ENCODE measurements around the gene HSF5. TPM values are rescaled to one million over a fixed set of nuclear protein-coding genes. Genes with fewer than 3 reads are reported as not detected.

HSF5 gene
- total and polyA plus RNA-seq, 2 donors (not counting 1 experiment from before 2014, with no cell fraction given) = 2.2 to 5.1 TPM

DNA sequence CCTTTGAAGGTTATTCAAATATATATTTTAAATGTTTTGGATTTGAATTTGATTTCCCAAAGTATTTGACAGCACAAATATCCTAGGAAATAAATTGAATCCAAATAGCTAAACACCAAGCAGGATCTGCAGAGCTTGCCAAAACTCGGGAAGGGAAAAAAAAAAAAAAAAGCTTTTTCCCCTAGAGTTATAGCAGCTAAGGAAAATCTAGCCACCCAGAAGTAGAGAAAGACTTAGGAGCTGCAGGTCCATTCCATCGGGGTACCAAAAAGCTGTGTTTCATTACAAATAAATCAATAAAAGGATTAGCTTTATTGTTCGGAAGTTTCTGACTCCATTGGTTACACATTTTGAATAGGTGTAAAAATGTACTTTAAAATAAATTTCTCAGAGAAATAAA, 19.3 kb downstream of the HSF5 start:
- Histone ChIP-seq H3K27ac (ENCODE audit: low read length in 2 of 2) (no peak overlapping the region), H3K9ac (ENCODE audit: low read length) (no peak overlapping the region), H3K36me3 (replicated peaks in 1 of 2; ENCODE audit: control extremely low read depth in 1 of 2, control insufficient read depth in 1 of 2, extremely low read depth in 1 of 2, insufficient read depth in 2 of 2, low read length in 1 of 2) (no peaks in the 10 kb centered on the region), H3K4me2 (replicated peaks; ENCODE audit: low read depth, low read length, poor library complexity, severe bottlenecking) (no peak overlapping the region), H3K9me3 (ENCODE audit: control extremely low read depth in 1 of 3, control insufficient read depth in 2 of 3, insufficient read depth in 1 of 3, low read length in 2 of 3) (no peaks in the 10 kb centered on the region), H2AFZ (ENCODE audit: insufficient read depth, low read depth, low read length, poor library complexity, severe bottlenecking) (no peak overlapping the region), H3K79me2 (ENCODE audit: control insufficient read depth, insufficient read depth, low read length) (no peaks in the 10 kb centered on the region), H3K27me3 (replicated peaks in 1 of 4; ENCODE audit: control extremely low read depth in 1 of 4, control insufficient read depth in 3 of 4, insufficient read depth in 4 of 4, low read length in 3 of 4) (no peaks in the 10 kb centered on the region), H3K4me1 (ENCODE audit: control insufficient read depth in 2 of 2, insufficient read depth in 2 of 2, low read length in 2 of 2) (no peaks in the 10 kb centered on the region), H3K4me3 (ENCODE audit: control extremely low read depth in 1 of 5, extremely low read depth in 1 of 5, insufficient read depth in 1 of 5, low read depth in 2 of 5, low read length in 4 of 5) (no peak overlapping the region), H4K20me1 (ENCODE audit: control insufficient read depth, insufficient read depth, low read length, poor library complexity, severe bottlenecking) (no peaks in the 10 kb centered on the region)
- DNase-seq = no peak
- Mint-ChIP-seq H3K9me3 (ENCODE audit: insufficient read depth) (no peaks in the 10 kb centered on the region), H3K27me3 (no peaks in the 10 kb centered on the region), H3K4me3 (no peak overlapping the region), H3K4me1 (no peaks in the 10 kb centered on the region), H3K27ac (no peak overlapping the region)
- TF ChIP-seq EZH2 (IDR thresholded peaks at IDR 0.05; ENCODE audit: borderline replicate concordance, insufficient read depth, low read depth, low read length, poor library complexity, severe bottlenecking) (no peak), CTCF (IDR thresholded peaks at IDR 0.05) (no peak)
- POLR2A ChIA-PET = no interaction called here
- ATAC-seq (ENCODE audit: low read depth) = no peak
- intact Hi-C loops (cut with micrococcal nuclease) = no loop called here
- CTCF ChIA-PET = interaction anchor here (0.9 kb wide), 1 partner anchor 152 kb away, joined by 3 read pairs; no protein-coding TSS in a partner anchor
- WGBS (ENCODE audit: insufficient coverage) = no CpG with 5 or more reads among the region's 3 CpGs

DNA sequence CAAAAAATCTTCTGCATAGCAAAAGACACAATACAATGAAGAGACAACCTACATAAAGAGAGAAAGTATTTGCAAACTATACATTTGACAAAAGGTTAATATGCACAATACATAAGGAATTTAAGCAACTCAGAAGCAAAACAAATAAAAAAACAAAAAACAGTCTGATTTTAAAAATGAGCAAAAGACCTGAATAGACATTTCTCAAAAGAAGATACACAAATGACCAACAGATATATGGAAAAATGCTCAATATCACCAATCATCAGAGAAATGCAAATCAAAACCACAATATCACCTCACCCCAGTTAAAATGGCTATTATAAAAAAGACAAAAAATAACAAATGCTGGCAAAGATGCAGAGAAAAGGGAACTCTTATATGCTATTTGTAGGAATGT, 32.7 kb downstream of the HSF5 start:
- Histone ChIP-seq H3K27ac (ENCODE audit: low read length in 2 of 2) (no peak overlapping the region), H4K20me1 (ENCODE audit: control insufficient read depth, insufficient read depth, low read length, poor library complexity, severe bottlenecking) (no peaks in the 10 kb centered on the region), H3K79me2 (ENCODE audit: control insufficient read depth, insufficient read depth, low read length) (no peaks in the 10 kb centered on the region), H3K9me3 (ENCODE audit: control extremely low read depth in 1 of 3, control insufficient read depth in 2 of 3, insufficient read depth in 1 of 3, low read length in 2 of 3) (no peaks in the 10 kb centered on the region), H3K4me1 (ENCODE audit: control insufficient read depth in 2 of 2, insufficient read depth in 2 of 2, low read length in 2 of 2) (no peaks in the 10 kb centered on the region), H3K4me2 (replicated peaks; ENCODE audit: low read depth, low read length, poor library complexity, severe bottlenecking) (no peak overlapping the region), H3K27me3 (replicated peaks in 1 of 4; ENCODE audit: control extremely low read depth in 1 of 4, control insufficient read depth in 3 of 4, insufficient read depth in 4 of 4, low read length in 3 of 4) (no peaks in the 10 kb centered on the region), H2AFZ (ENCODE audit: insufficient read depth, low read depth, low read length, poor library complexity, severe bottlenecking) (no peak overlapping the region), H3K36me3 (replicated peaks in 1 of 2; ENCODE audit: control extremely low read depth in 1 of 2, control insufficient read depth in 1 of 2, extremely low read depth in 1 of 2, insufficient read depth in 2 of 2, low read length in 1 of 2) (peaks cover 0 to 8% of the 10 kb centered on the region in 2 experiments), H3K4me3 (ENCODE audit: control extremely low read depth in 1 of 5, extremely low read depth in 1 of 5, insufficient read depth in 1 of 5, low read depth in 2 of 5, low read length in 4 of 5) (no peak overlapping the region), H3K9ac (ENCODE audit: low read length) (no peak overlapping the region)
- no peaks in the 10 kb centered on the region for H3K9me3 Mint-ChIP-seq (ENCODE audit: insufficient read depth)
- intact Hi-C loops (cut with micrococcal nuclease) = no loop called here
- TF ChIP-seq EZH2 (IDR thresholded peaks at IDR 0.05; ENCODE audit: borderline replicate concordance, insufficient read depth, low read depth, low read length, poor library complexity, severe bottlenecking) = no peak
- no peak for TF ChIP-seq CTCF (IDR thresholded peaks at IDR 0.05)
- H3K4me3 Mint-ChIP-seq = no peak overlapping the region
- H3K27me3 Mint-ChIP-seq = no peaks in the 10 kb centered on the region
- ChIA-PET CTCF (interaction anchor here (0.8 to 1.4 kb wide), 2 partner anchors 33 to 138 kb away, joined by 3 read pairs; partner anchors contain the start of gene HSF5), POLR2A (no interaction called here)
- H3K4me1 Mint-ChIP-seq = no peaks in the 10 kb centered on the region
- DNase-seq (no peak), ATAC-seq (ENCODE audit: low read depth) (no peak)
- no peak overlapping the region for H3K27ac Mint-ChIP-seq
